ENCODE results near the gene VENTX.

VENTX gene

GRCh38 chr10:133235265-133235855, 2.3 kb upstream of the VENTX start:
- no peak for DNase-seq (ENCODE audit: low read depth in 2 of 2)

- DNase-seq (ENCODE audit: low read depth in 2 of 2), result no peak
Observed at GRCh38 chr10:133235932-133236331, 1.7 kb upstream of the VENTX start.

GRCh38 chr10:133236401-133237240, 1.0 kb upstream of the VENTX start:
- no peak for DNase-seq (ENCODE audit: low read depth in 2 of 2)

- no peak for DNase-seq (ENCODE audit: low read depth in 2 of 2)
Observed at GRCh38 chr10:133237241-133237587, 441 bp upstream of the VENTX start.

GRCh38 chr10:133238466-133238804, 780 bp downstream of the VENTX start:
- DNase-seq (ENCODE audit: low read depth in 2 of 2), result no peak

- no peak for DNase-seq (ENCODE audit: low read depth in 2 of 2)
Observed at GRCh38 chr10:133239990-133240389, 2.3 kb downstream of the VENTX start.

GRCh38 chr10:133241501-133242205, 4.0 kb downstream of the VENTX start:
- DNase-seq (ENCODE audit: low read depth in 2 of 2), result no peak

GRCh38 chr10:133242611-133243356, 5.1 kb downstream of the VENTX start:
- DNase-seq (ENCODE audit: low read depth in 2 of 2), result no peak

GRCh38 chr10:133243593-133243992, 5.9 kb downstream of the VENTX start:
- no peak for DNase-seq (ENCODE audit: low read depth in 2 of 2)

GRCh38 chr10:133245439-133246235, 8.0 kb downstream of the VENTX start:
- no peak for DNase-seq (ENCODE audit: low read depth in 2 of 2)

- no peak for DNase-seq (ENCODE audit: low read depth in 2 of 2)
Observed at GRCh38 chr10:133246236-133246626, 8.6 kb downstream of the VENTX start.

GRCh38 chr10:133247681-133248333, 10.2 kb downstream of the VENTX start:
- DNase-seq (ENCODE audit: low read depth in 2 of 2), result no peak

GRCh38 chr10:133248334-133248715, 10.7 kb downstream of the VENTX start:
- no peak for DNase-seq (ENCODE audit: low read depth in 2 of 2)

- DNase-seq (ENCODE audit: low read depth in 2 of 2), result no peak
Observed at GRCh38 chr10:133249094-133249780, 11.6 kb downstream of the VENTX start.

GRCh38 chr10:133249975-133250754, 12.5 kb downstream of the VENTX start:
- no peak for DNase-seq (ENCODE audit: low read depth in 2 of 2)

GRCh38 chr10:133251388-133252222, 13.9 kb downstream of the VENTX start:
- no peak for DNase-seq (ENCODE audit: low read depth in 2 of 2)

GRCh38 chr10:133252223-133252552, 14.5 kb downstream of the VENTX start:
- no peak for DNase-seq (ENCODE audit: low read depth in 2 of 2)

- DNase-seq (ENCODE audit: low read depth in 2 of 2), result no peak
Observed at GRCh38 chr10:133253361-133253955, 15.8 kb downstream of the VENTX start.

All from fibroblast of skin of left biceps (primary cell).